Transverse colon (tissue), 4 donors: Measurements from ENCODE around the gene RNASE9. TPM values are rescaled to one million over a fixed set of nuclear protein-coding genes. Genes with fewer than 3 reads are reported as not detected.

Source experiments
- DNase-seq: peaks from one replicate; pipeline ENCODE4 v3.0.0-alpha.2; 2019
- H3K27ac ChIP-seq, 4 donors: fragments of 200-600 bp; sonication (generic); 2 replicates each; pipeline ENCODE4 v1.5.1; 2016 to 2018; ENCODE audit warnings: inconsistent platforms in 4 of 4
- H3K27me3 ChIP-seq: fragments of 200-600 bp; sonication (generic); 2 replicates; pipeline ENCODE4 v1.5.1; 2017; ENCODE audit warnings: inconsistent platforms
- H3K36me3 ChIP-seq, 4 donors: fragments of 200-600 bp; sonication (generic); 2 replicates each; pipeline ENCODE4 v1.5.1; 2017 to 2019; ENCODE audit warnings: inconsistent platforms in 4 of 4
- H3K4me1 ChIP-seq, 4 donors: fragments of 200-600 bp; sonication (generic); 2 replicates each; pipeline ENCODE4 v1.5.1; 2017 to 2020; ENCODE audit warnings: inconsistent platforms in 4 of 4
- H3K4me3 ChIP-seq, 4 donors: fragments of 200-600 bp; sonication (generic); 1 replicate in 1 of 4; 2 replicates in 3 of 4; pipeline versions ENCODE4 v1.5.1 to v1.6.1; 2017 to 2019; ENCODE audit warnings: inconsistent platforms in 4 of 4
- H3K9me3 ChIP-seq, 2 donors: fragments of 200-600 bp; sonication (generic); 2 replicates each; pipeline ENCODE4 v1.5.1; 2017 to 2019; ENCODE audit warnings: inconsistent platforms in 2 of 2
- CTCF ChIP-seq, 5 experiments: fragments of 200-600 bp in 3 of 5; fragments of 450-650 bp in 2 of 5; sonication (generic) in 3 of 5; IDR thresholded peaks; 1 replicate in 2 of 5; 2 replicates in 3 of 5; pipeline ENCODE4 v1.5.1; 2016 to 2017; ENCODE audit warnings: antibody characterized with exemption in 5 of 5, inconsistent platforms in 3 of 5, mild to moderate bottlenecking in 2 of 5, moderate library complexity in 1 of 5
- EP300 ChIP-seq: sonication (generic); formaldehyde crosslinking; IDR thresholded peaks from one replicate; pipeline ENCODE4 v1.6.1; 2017; ENCODE audit warnings: antibody characterized with exemption, low read depth
- POLR2A ChIP-seq: fragments of 450-650 bp; IDR thresholded peaks from one replicate; pipeline ENCODE4 v1.6.1; 2016; ENCODE audit warnings: antibody characterized with exemption, mild to moderate bottlenecking, moderate library complexity
- POLR2AphosphoS5 ChIP-seq, 3 donors: sonication (generic); formaldehyde crosslinking; IDR thresholded peaks; one replicate each; pipeline ENCODE4 v1.6.1; 2016; ENCODE audit warnings: antibody characterized with exemption in 3 of 3
- WGBS, 2 donors: methylation state at CpG; one replicate each; pipeline ENCODE4 v1.1.5; 2018; ENCODE audit warnings: low coverage in 1 of 2; 5-methylcytosine and 5-hydroxymethylcytosine counted together
- in situ Hi-C, 4 donors: fragments of 200-750 bp; cut with MboI; loops; one replicate each; pipeline versions ENCODE4 v1.15.0 to v1.15.1; 2017; ENCODE audit warnings: low sequenced_read_pairs in 3 of 4, low pct_ligation_motif_present in 1 of 4, low pct_unique_long_range_greater_than_20kb in 1 of 4
- intact Hi-C: fragments of 100-400 bp; cut with DNase I; formaldehyde crosslinking; loops from one replicate; pipeline ENCODE4 v1.15.1; 2023; ENCODE audit warnings: low total_unique reads
- total RNA-seq, 4 donors: library from RNA; depleted of rRNA; stranded (reverse); fragments of >200 nt; gene quantifications; one replicate each; pipeline ENCODE4 v1.1.0, GENCODE V29; 2016

Gene RNASE9
- total RNA-seq, 4 donors from 2014 or later = not detected

GRCh38 chr14:20553024-20553423 lies 7.8 kb downstream of the RNASE9 start:
- Histone ChIP-seq H3K27ac (no peak overlapping the region), H3K4me3 (no peak overlapping the region), H3K9me3 (no peaks in the 10 kb centered on the region), H3K27me3 (no peaks in the 10 kb centered on the region), H3K36me3 (no peaks in the 10 kb centered on the region), H3K4me1 (no peaks in the 10 kb centered on the region)
- TF ChIP-seq POLR2A (no peak), POLR2AphosphoS5 (IDR thresholded peaks at IDR 0.05) (no peak), EP300 (no peak), CTCF (IDR thresholded peaks at IDR 0.05) (no peak)
- intact Hi-C loops (no loop called here), in situ Hi-C loops (no loop called here)
- no peak for DNase-seq

GRCh38 chr14:20551606-20552005 lies 9.2 kb downstream of the RNASE9 start:
- WGBS, 2 donors = 88 to 90% methylated on average over 3 of the region's 3 CpGs
- no peaks in the 10 kb centered on the region for H3K27me3 ChIP-seq
- DNase-seq = no peak
- TF ChIP-seq EP300 = no peak
- TF ChIP-seq CTCF (IDR thresholded peaks at IDR 0.05) = no peak
- no peak for TF ChIP-seq POLR2AphosphoS5 (IDR thresholded peaks at IDR 0.05)
- no peak for TF ChIP-seq POLR2A
- H3K4me1 ChIP-seq = no peaks in the 10 kb centered on the region
- H3K4me3 ChIP-seq = no peak overlapping the region
- H3K36me3 ChIP-seq = no peaks in the 10 kb centered on the region
- H3K27ac ChIP-seq = no peak overlapping the region
- intact Hi-C loops = no loop called here
- in situ Hi-C loops = no loop called here
- H3K9me3 ChIP-seq = no peaks in the 10 kb centered on the region

GRCh38 chr14:20550926-20551325 lies 9.9 kb downstream of the RNASE9 start:
- Histone ChIP-seq H3K9me3 (no peaks in the 10 kb centered on the region), H3K4me3 (no peak overlapping the region), H3K27ac (no peak overlapping the region), H3K36me3 (no peaks in the 10 kb centered on the region), H3K4me1 (no peaks in the 10 kb centered on the region), H3K27me3 (no peaks in the 10 kb centered on the region)
- no peak for DNase-seq
- intact Hi-C loops (no loop called here), in situ Hi-C loops (no loop called here)
- WGBS, 2 donors = 89 to 90% methylated on average over 2 of the region's 2 CpGs
- TF ChIP-seq CTCF (IDR thresholded peaks at IDR 0.05) (no peak), EP300 (no peak), POLR2A (no peak), POLR2AphosphoS5 (IDR thresholded peaks at IDR 0.05) (no peak)

GRCh38 chr14:20548414-20549158 lies 12.3 kb downstream of the RNASE9 start:
- Histone ChIP-seq H3K4me1 (no peaks in the 10 kb centered on the region), H3K9me3 (no peaks in the 10 kb centered on the region), H3K27ac (no peak overlapping the region), H3K36me3 (no peaks in the 10 kb centered on the region), H3K27me3 (no peaks in the 10 kb centered on the region), H3K4me3 (no peak overlapping the region)
- in situ Hi-C loops (loop anchor here in 1 of 4 donors (10.0 kb wide), 1 partner anchor 46 kb away; the partner anchor contains the start of gene RNASE12), intact Hi-C loops (no loop called here)
- 93 to 96% methylated on average over 9 to 10 of the region's 10 CpGs for WGBS, 2 donors
- TF ChIP-seq POLR2A (no peak), POLR2AphosphoS5 (IDR thresholded peaks at IDR 0.05) (no peak), CTCF (IDR thresholded peaks at IDR 0.05) (no peak), EP300 (no peak)
- no peak for DNase-seq
